GM18867 (cell line): Measurements from ENCODE around the gene SH3RF3.

ENCODE experiments used
- ATAC-seq: cut with Tn5 transposase; IDR thresholded peaks from one replicate; pipeline ENCODE4 v1.9.1; 2021; ENCODE audit warnings: mild to moderate bottlenecking, moderate library complexity; ENCODE audit not compliant: unreplicated experiment

SH3RF3 gene

DNA sequence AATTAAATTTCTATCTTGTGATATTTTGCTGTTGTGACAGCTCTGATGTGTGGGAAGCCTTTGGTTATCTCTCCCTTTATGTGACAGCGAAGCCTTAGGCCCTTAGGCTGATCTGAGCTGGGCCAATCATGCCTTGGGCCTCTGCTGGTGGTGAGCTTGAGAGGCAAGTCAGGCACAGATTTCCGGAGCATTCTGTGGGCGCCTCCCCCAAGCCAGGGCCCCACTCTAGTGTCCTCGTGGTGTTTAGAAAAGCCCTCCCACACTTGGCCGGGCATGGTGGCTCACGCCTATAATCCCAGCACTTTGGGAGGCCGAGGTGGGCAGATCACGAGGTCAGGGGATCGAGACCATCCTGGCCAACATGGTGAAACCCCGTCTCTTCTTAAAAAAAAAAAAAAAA is 239.8 kb downstream of the SH3RF3 start:
- ATAC-seq: no peak

DNA sequence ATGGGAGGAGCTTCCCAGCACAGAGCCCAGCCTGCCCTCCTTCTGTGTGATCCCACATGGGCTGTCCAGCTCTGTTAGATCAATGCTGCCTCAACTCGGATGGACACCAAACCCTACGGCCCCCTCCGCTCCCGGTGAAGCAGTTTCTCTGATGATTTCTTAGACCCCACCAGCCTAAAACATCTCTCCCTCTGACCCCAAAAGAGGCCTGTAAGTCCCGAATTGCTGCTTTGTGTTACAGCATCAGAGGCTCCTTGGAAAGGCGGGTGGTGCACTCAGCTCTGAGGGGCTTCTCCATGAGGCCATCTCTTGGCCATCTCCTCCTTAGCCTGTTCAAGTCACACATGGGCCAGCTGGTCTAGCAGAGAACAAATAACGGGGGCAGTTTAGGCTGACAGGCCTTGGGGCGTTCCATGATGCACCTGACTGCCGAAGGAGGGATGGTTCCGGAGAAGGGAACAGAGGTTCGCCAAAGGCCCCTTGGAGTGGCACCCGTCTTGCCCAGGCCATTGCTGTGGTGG is 240.7 kb downstream of the SH3RF3 start:
- ATAC-seq: no peak

GRCh38 chr2:109370399-109371035 is 241.5 kb downstream of the SH3RF3 start:
- ATAC-seq: no peak

DNA sequence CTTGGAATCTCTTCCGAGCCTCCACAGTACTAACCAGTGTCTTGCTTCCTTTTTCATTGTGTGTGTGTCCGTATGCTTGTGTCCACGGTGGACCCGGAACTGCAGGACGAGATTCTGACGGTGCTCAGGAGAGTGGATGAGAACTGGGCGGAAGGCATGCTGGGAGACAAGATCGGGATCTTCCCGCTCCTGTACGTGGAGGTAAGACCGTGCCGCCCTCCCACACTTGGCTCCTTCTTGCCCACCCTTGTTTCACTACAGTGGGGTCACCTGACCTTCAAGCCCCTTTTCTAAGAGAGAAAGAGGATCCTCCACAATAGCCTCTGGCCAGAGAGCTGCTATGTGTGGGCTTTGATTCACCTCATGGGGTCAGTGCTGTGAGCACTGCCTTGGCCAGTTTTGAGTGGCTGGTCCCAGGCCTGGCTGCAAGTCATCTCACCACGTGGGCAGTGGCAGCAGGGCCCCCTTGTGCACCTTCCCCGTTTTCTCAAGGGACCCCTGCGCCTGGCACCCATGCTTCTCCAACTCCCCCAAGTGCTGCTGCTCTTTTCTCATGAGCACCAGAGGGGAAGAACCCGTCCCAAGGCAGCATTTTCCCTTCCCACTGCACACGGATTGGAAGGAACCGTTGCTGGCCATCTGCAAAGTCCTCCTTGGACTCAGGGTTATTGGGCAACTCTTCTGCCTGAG is 242.6 kb downstream of the SH3RF3 start:
- no peak for ATAC-seq

GRCh38 chr2:109372171-109372568 is 243.2 kb downstream of the SH3RF3 start:
- no peak for ATAC-seq

DNA sequence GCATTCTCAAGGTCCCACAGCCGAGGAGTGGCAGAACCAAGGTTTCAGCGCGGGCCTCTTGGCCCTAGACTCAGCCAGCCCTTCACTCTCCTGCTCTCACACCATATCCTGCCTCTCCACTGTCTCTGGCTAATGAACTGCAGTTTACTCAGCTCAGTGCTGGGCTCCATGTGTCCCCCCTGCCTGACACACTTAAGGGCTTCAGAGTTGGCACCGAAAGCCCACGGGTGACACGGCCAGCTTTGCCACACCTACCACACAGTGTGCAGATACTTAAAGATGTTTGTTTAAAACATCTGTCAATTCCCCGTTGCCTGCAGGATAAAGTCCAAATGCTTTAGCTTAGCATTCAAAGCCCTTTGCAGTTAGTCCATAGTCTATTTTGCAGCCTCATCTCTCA is 243.6 kb downstream of the SH3RF3 start:
- no peak for ATAC-seq

DNA sequence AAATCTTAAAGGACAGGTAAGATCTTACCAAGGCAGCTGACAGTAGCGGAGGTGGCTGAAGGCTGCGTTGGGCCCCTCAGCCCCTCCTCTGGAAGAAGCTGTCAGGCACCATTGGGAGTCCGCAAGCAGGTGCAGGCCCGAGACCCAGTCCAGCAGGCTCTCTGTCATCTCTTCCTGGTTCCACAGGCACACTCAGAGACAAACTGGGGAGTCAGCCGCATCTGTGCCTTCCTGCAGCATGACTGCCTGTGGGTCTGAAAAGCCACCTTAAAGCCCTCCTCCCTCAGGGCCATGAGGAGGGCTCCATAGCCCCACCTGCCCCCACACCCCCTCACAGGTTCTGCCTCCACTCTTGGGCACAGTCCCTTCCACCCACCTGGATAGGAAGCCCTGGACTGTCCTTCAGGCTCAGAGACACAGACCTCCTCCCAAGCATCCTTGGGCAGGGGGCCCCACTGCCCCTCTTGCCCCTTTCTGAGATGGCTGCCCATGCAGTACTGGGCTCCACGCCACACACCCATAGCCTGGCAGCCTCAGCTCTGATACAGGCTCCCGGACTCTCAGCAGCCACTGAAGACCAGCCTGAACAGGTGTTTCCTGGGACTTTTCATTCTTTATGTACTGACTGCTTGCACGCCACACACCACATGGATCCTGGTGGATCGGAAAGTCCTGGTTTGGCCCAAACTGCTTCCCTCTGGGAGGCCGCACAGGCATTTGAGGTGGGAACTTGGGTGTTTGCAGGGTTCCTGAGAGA is 245.0 kb downstream of the SH3RF3 start:
- no peak for ATAC-seq

- ATAC-seq: no peak
Observed at GRCh38 chr2:109374548-109375130, 245.6 kb downstream of the SH3RF3 start.

- ATAC-seq: no peak
Observed at GRCh38 chr2:109375131-109375561, 246.1 kb downstream of the SH3RF3 start.

DNA sequence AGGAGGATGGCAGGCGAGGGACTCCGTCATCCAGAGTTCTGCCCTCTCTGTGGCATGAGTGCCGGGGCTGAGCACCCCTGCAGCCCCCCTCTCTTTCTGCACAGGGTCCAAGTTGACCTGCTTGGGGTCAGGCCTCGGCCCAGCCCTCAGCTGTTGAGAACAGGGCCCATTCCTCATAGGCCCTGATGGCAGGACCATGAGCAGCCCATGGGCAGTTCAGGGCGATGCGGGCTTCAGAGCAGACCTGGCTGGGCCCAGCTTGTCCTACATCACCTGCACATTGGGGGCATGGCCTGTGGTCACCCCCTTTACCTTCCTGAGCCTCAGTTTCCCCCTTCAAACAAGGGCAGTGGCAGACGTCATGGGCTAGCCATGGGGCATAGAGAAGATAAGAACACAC is 246.7 kb downstream of the SH3RF3 start:
- no peak for ATAC-seq

- ATAC-seq: no peak
Observed at GRCh38 chr2:109376115-109376514, 247.1 kb downstream of the SH3RF3 start.

DNA sequence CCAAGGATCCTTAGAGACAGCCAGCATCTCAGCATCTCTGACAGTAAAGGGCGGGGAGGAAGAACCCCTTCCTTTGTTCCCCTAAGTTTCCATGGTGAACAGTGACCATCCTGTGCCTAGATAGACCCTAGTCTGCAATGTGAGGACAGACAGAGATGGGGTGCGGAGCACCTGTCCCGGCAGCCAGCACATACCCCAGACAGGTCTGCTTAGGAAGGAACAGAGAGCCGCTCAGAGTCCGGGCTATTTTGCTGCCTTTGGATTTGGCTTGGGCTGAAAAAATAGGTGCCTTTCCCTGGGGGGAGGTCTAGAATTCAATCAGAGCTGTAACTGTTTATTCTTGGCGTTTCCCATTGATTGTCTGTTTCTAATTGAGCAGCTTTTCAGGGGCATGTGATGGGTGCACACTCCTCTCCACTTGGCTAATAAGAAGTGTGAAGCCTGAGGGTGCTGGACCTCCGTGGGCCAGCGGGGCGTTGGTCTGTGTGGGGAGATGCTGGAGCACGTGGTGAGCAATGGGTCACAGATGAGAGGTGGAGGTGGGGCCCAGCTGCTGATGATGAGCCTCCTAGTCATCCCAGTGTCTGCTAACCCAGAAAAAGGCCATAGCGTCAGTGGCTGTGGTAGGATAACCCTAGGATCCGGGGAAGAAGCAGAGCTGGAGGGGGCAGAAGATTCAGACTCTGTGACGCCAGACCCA is 247.9 kb downstream of the SH3RF3 start:
- ATAC-seq: no peak

DNA sequence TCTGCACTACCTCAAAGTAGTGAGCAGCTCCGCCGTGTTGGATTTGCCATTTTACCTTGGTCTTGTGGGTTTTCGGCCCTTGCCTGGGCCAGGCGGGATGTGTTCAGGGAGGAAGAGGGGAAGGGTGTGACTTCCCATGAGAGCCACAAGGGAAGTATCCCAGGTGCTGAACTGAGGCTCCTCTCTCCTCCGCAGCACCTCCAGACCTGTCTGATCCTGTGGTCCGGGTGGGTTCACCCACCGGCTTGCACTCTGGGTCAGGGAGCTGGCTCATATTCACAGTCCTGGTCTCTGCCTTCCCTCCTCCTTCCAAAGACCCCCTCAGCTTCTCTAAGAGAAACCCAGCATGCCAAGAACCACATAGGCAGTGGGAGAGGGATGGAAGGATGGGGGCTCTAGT is 249.0 kb downstream of the SH3RF3 start:
- ATAC-seq: no peak

DNA sequence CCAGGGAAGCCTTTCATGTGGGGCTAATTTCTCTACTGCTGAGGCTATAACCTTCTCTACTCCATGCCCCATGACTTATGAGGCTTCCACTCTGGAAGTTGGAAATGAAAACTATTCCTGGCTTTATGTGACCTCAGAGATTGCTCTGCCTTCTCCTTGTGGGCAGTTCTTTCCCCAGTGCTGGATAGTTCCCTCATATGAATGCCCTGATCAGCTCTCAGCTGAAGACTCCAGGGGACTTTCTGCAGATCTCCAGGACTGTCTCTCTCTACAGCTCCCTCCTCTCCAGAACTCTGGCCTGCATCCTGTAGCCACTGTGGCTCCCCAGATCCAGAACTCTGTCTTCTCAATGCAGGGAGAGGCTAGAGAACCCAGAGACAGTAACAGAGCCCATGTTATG is 249.7 kb downstream of the SH3RF3 start:
- no peak for ATAC-seq

GRCh38 chr2:109379507-109379906 is 250.5 kb downstream of the SH3RF3 start:
- ATAC-seq: no peak

GRCh38 chr2:109380502-109381326 is 251.7 kb downstream of the SH3RF3 start:
- no peak for ATAC-seq

- ATAC-seq: no peak
Observed at GRCh38 chr2:109381327-109381820, 252.4 kb downstream of the SH3RF3 start.

DNA sequence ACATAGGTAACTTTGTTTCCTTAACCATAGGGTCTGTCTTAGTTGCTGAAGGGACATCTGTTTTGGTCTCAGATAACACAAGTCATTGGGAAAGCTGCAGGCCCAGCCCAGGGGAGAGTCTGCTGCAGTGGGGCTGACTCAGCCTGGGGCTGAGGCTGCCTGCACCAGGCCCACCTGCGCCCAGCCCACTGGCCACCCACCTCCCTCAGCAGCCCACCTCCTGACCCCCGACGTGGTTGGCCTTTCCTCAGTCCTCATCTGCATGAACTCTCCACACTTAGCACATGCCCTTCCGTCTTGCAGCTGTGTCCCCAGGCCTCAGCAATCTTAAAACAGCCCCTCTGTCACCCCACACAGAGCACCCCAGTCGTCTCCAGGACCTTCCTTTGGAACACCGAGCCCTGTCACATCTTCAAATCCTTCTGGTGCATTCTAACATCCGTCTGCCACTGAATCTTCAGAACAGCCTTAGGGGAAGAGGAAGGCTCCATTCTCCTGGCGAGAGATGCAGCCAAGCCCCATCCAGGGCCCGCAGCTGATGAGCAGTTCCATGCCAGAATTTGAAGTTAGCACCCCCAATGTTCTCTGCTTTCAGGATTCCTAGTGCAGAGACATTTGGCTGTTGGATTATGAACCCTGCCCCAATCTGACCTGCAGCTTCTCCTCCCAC is 253.4 kb downstream of the SH3RF3 start:
- ATAC-seq: no peak

DNA sequence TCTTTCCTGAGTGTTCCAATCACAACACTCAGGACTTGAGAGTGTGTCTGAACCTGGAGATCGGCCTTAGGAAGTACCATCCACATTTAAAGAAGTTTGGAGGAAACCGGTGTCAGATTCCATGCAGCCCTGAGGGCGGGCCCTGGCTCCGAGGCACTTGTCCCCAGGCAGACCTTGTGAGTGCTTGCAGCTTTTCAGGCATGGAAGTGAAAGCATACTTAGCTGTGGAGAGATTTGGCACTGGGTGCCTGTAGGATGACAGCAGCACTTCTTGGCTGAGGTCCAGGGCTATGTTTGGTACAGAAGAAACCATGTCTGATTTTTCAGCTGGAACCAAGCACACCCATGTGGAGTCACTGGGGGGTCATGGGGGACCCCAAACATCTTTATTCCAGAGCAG is 253.9 kb downstream of the SH3RF3 start:
- ATAC-seq: no peak
